HG02943 (cell line): ENCODE measurements around the gene GGT1.
"Not testable (repeated sequence)": the region's sequence is repeated elsewhere in the genome, so short reads cannot be mapped to it uniquely, and the experiment has no call there.

Experiments
- ATAC-seq: cut with Tn5 transposase; IDR thresholded peaks from one replicate; pipeline ENCODE4 v1.9.1; 2021; ENCODE audit warnings: mild to moderate bottlenecking, low read depth, moderate library complexity; ENCODE audit not compliant: unreplicated experiment

Gene GGT1

DNA sequence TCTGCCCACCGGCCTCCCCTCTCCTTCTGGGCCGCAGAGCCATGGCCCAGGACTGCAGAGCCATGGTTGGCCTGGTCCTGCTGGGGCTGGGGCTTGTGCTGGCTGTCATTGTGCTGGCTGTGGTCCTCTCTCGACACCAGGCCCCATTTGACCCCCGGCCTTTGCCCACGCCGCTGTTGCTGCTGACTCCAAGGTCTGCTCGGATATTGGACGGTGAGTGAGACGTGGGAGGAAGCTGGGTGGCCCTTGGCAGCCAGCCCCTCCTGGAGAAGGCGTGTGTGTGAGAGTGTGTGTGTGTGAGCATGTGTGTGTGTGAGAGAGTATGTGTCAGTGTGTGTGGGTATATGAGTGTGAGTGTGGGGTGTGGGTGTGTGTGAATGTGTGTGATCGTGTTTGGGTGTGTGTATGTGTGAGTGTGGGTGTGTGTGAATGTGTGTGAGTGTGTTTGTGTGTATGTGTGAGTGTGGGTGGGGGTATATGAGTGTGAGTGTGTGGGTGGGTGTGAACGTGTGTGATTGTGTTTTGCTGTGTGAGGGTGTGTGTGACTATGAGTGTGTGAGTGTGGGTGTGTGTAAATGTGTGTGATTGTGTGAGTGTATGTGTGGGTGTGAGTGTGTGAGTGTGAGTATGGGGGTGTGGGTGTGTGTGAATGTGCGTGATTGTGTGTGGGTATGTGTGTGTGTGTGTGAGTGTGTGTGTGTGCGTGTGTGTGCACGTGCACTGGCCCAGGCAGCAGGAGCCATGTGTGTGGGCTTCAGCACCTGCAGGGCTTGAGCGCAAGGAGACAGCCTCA is 30.4 kb downstream of the GGT1 start:
- ATAC-seq, result not testable (repeated sequence)

GRCh38 chr22:24634776-24635389 is 31.9 kb downstream of the GGT1 start:
- ATAC-seq, result not testable (repeated sequence)

DNA sequence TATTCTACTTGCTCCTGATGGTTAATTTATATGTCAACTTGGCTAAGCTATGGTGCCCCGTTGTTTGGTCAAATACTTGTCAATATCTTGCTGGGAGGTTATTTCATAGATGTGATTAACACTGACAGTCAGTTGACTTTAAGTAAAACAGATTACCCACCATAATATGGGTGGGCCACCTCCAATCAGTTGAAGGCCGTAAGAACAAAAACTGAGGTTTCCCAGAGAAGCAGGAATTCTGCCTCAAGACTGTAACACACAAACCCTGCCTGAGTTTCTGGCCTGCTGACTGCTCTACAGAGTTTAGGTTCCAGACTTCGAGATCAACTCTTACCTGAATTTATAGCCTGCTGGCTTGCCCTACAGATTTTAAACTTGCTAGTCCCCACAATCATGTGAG is 33.5 kb downstream of the GGT1 start:
- ATAC-seq, result not testable (repeated sequence)

GRCh38 chr22:24642307-24642706 is 39.3 kb downstream of the GGT1 start:
- ATAC-seq, result not testable (repeated sequence)

- not testable (repeated sequence) for ATAC-seq
Observed at GRCh38 chr22:24644409-24644808, 41.4 kb downstream of the GGT1 start.

DNA sequence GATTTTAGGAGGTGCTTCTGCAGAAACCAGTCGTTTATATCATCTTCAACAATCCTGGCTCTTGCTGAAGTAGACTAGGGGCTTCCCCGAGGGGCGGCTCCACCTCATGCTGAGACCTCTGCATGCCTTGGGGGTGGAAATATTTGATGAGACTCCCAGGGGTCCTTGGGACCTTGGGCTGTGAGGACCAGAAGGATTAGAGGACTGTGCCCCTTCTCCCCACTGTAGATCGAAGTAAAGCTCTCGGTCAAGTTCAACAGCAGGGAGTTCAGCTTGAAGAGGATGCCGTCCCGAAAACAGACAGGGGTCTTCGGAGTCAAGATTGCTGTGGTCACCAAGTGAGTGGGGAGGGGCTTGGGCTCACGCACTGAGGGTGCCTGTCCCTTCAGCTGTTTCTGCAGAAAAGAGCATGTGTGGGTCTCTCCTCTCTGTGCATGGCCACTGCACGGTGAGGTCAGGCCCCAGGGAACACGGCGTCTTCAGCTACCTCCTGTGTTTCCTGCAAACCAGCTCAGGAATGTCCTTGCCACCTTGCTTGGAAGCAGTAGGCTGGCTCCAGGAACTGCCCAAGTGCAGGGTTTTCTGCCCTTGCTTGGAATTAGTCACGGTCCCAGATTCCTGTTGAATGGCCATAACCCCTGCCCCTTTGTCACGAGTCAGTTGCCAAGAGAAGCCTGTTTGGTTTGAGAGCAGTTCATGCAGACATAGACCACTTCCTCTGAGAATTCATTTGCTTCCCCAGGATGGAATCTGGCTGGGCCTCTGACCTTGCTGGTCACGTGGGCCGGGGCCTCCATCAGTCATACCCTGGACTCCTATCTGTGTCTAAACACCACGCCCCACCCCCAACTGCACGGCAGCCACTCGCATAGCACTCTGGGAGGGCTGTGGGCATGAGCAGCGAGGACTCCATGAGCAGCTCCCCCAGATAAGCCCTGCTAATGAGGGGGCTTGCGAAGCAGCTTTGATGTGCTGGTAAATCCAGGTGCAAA is 42.7 kb downstream of the GGT1 start:
- ATAC-seq, result not testable (repeated sequence)

DNA sequence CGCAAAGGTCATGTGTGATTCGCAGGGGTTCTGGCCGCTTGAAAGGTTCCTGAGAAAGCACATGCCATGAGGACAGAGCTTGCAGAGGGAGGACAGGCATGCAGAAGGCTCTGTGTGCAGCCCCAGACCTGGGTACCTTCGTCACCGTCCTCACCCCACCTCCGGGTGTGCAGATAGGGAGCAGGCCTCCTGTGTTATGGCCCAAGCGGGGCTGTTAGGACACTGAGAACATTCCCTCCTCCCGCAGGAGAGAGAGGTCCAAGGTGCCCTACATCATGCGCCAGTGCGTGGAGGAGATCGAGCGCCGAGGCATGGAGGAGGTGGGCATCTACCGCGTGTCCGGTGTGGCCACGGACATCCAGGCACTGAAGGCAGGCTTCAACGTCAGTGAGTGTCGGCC is 43.8 kb downstream of the GGT1 start:
- not testable (repeated sequence) for ATAC-seq

GRCh38 chr22:24649371-24649770 is 46.4 kb downstream of the GGT1 start:
- ATAC-seq, result not testable (repeated sequence)

- ATAC-seq, result not testable (repeated sequence)
Observed at GRCh38 chr22:24650884-24651283, 47.9 kb downstream of the GGT1 start.

DNA sequence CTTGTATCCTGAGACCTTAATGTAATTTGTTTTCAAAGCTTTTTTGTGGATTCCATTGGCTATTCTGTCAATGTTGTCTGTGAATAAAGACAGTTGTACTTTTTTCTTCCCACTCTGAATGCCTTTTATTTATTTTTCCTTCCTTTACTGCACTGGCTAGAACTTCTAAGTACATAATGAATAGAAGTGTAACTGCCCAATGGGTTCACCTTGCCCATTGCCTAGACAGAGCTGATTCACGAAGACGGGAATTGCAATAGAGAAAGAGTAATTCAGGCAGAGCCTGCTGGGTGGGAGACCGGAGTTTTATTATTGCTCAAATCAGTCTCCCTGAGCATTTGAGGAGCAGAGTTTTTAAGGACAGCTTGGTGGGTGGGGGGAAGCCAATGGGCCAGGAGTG is 62.4 kb downstream of the GGT1 start:
- ATAC-seq, result not testable (repeated sequence)

GRCh38 chr22:24667904-24668303 is 64.9 kb downstream of the GGT1 start:
- ATAC-seq, result not testable (repeated sequence)

- not testable (repeated sequence) for ATAC-seq
Observed at GRCh38 chr22:24672532-24672931, 69.5 kb downstream of the GGT1 start.
